ENCODE results near the gene HOXB4.
A peak's percentile ranks its signal among the peaks of the same experiment; 100 is the strongest.

Gene HOXB4

DNA sequence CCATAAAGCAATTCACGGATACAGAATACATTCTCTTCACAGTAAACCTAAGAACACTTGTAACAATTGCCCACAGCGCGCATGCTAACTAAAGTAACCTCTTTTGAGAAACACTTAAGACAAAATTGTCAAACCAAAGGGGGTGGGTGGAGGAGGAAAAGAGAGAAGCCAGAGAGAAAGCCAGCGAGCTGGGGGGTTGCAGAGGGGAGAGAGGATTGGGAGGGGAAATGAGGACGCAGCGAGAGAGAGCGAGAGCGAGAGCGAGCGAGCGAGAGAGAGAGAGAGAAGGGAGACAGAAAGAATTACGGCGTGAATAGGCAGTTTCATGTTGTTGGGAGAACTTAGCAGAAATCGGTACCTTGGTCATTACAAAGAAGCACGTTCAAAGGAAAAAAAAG is 34.3 kb upstream of the HOXB4 start:
- H3F3A ChIP-seq (ENCODE audit: insufficient read depth): no peaks in the 10 kb centered on the region
- no peak overlapping the region for H3K4me2 ChIP-seq (ENCODE audit: low read depth, low read length, poor library complexity, severe bottlenecking)
- no peak overlapping the region for H2AFZ ChIP-seq (ENCODE audit: low read depth, low read length, severe bottlenecking)
- no peak for TF ChIP-seq EZH2phosphoT487 (conservative IDR thresholded peaks at IDR 0.05; ENCODE audit: low read length)
- TF ChIP-seq, protein P1, sequence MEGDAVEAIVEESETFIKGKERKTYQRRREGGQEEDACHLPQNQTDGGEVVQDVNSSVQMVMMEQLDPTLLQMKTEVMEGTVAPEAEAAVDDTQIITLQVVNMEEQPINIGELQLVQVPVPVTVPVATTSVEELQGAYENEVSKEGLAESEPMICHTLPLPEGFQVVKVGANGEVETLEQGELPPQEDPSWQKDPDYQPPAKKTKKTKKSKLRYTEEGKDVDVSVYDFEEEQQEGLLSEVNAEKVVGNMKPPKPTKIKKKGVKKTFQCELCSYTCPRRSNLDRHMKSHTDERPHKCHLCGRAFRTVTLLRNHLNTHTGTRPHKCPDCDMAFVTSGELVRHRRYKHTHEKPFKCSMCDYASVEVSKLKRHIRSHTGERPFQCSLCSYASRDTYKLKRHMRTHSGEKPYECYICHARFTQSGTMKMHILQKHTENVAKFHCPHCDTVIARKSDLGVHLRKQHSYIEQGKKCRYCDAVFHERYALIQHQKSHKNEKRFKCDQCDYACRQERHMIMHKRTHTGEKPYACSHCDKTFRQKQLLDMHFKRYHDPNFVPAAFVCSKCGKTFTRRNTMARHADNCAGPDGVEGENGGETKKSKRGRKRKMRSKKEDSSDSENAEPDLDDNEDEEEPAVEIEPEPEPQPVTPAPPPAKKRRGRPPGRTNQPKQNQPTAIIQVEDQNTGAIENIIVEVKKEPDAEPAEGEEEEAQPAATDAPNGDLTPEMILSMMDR (IDR thresholded peaks at IDR 0.05; ENCODE audit: insufficient read depth, low read length, poor library complexity, severe bottlenecking): no peak
- no peaks in the 10 kb centered on the region for H3K79me2 ChIP-seq (ENCODE audit: insufficient read depth, low read length)
- no peaks in the 10 kb centered on the region for H3K36me3 ChIP-seq (ENCODE audit: low read length)
- no peak overlapping the region for H3K4me3 ChIP-seq (ENCODE audit: insufficient read depth, low read length, poor library complexity, severe bottlenecking)
- H3K9ac ChIP-seq (ENCODE audit: low read length): no peak overlapping the region
- no peak overlapping the region for H3K27ac ChIP-seq (ENCODE audit: low read depth, low read length)
- no peaks in the 10 kb centered on the region for H4K20me1 ChIP-seq (ENCODE audit: low read depth, low read length)
- H3K27me3 ChIP-seq (ENCODE audit: low read length): no peaks in the 10 kb centered on the region
- H3K9me2 ChIP-seq (replicated peaks; ENCODE audit: insufficient read depth, low read length): no peaks in the 10 kb centered on the region
- no peaks in the 10 kb centered on the region for H3K9me3 ChIP-seq (ENCODE audit: insufficient read depth, low read length)

GRCh38 chr17:48611681-48612455 is 33.7 kb upstream of the HOXB4 start:
- Histone ChIP-seq H3K27me3 (ENCODE audit: low read length) (no peaks in the 10 kb centered on the region), H3F3A (ENCODE audit: insufficient read depth) (no peaks in the 10 kb centered on the region), H3K9me2 (replicated peaks; ENCODE audit: insufficient read depth, low read length) (no peaks in the 10 kb centered on the region), H3K4me3 (ENCODE audit: insufficient read depth, low read length, poor library complexity, severe bottlenecking) (no peak overlapping the region), H2AFZ (ENCODE audit: low read depth, low read length, severe bottlenecking) (no peak overlapping the region), H3K79me2 (ENCODE audit: insufficient read depth, low read length) (no peaks in the 10 kb centered on the region), H3K36me3 (ENCODE audit: low read length) (no peaks in the 10 kb centered on the region), H3K27ac (ENCODE audit: low read depth, low read length) (no peak overlapping the region), H4K20me1 (ENCODE audit: low read depth, low read length) (no peaks in the 10 kb centered on the region), H3K9me3 (ENCODE audit: insufficient read depth, low read length) (no peaks in the 10 kb centered on the region), H3K9ac (ENCODE audit: low read length) (peak overlapping the region; percentile 73; the same call in 1 of the 2 replicates), H3K4me2 (ENCODE audit: low read depth, low read length, poor library complexity, severe bottlenecking) (peak overlapping the region; percentile 84)
- TF ChIP-seq, protein P1 (IDR thresholded peaks at IDR 0.05; ENCODE audit: insufficient read depth, low read length, poor library complexity, severe bottlenecking): no peak
- no peak for TF ChIP-seq EZH2phosphoT487 (conservative IDR thresholded peaks at IDR 0.05; ENCODE audit: low read length)

DNA sequence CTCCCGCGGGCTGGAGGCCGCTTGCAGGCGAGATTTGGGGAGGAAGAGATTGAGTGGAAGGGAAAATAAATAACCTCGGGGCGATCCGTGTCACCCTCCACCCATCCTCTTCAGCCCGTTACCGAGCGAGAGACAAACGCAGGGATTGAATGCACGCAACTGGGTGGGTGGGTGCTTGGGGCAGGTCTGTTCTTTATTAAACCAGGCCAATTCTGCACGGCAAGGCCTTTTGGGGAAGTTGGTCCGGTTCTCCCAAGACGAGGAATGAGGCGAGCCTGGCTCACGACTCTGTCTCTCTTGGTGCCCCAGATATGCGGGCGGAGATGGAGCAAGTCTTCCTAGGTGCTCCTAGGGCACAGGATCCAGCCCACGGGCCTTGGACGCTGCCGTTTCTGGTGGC is 33.1 kb upstream of the HOXB4 start:
- H3K9me3 ChIP-seq (ENCODE audit: insufficient read depth, low read length): no peaks in the 10 kb centered on the region
- TF ChIP-seq EZH2phosphoT487 (conservative IDR thresholded peaks at IDR 0.05; ENCODE audit: low read length): no peak
- TF ChIP-seq, protein P1 (IDR thresholded peaks at IDR 0.05; ENCODE audit: insufficient read depth, low read length, poor library complexity, severe bottlenecking): no peak
- H3K36me3 ChIP-seq (ENCODE audit: low read length): no peaks in the 10 kb centered on the region
- no peaks in the 10 kb centered on the region for H3K79me2 ChIP-seq (ENCODE audit: insufficient read depth, low read length)
- H2AFZ ChIP-seq (ENCODE audit: low read depth, low read length, severe bottlenecking): peak overlapping the region; percentile 97
- H3K4me3 ChIP-seq (ENCODE audit: insufficient read depth, low read length, poor library complexity, severe bottlenecking): peak overlapping the region; percentile 68
- H3K9me2 ChIP-seq (replicated peaks; ENCODE audit: insufficient read depth, low read length): no peaks in the 10 kb centered on the region
- peak overlapping the region; percentile 73 for H3K9ac ChIP-seq (ENCODE audit: low read length)
- peak overlapping the region; percentile 84 for H3K4me2 ChIP-seq (ENCODE audit: low read depth, low read length, poor library complexity, severe bottlenecking)
- H3K27me3 ChIP-seq (ENCODE audit: low read length): no peaks in the 10 kb centered on the region
- no peaks in the 10 kb centered on the region for H4K20me1 ChIP-seq (ENCODE audit: low read depth, low read length)
- H3F3A ChIP-seq (ENCODE audit: insufficient read depth): no peaks in the 10 kb centered on the region
- H3K27ac ChIP-seq (ENCODE audit: low read depth, low read length): no peak overlapping the region
